Immature natural killer cell (primary cell): ENCODE measurements around the gene BMS1. TPM values are rescaled to one million over a fixed set of nuclear protein-coding genes. Genes with fewer than 3 reads are reported as not detected.
"Not testable (repeated sequence)": the region's sequence is repeated elsewhere in the genome, so short reads cannot be mapped to it uniquely, and the experiment has no call there.

ENCODE experiments used
- DNase-seq, 3 donors: peaks; one replicate each; pipeline ENCODE4 v3.0.0; 2022; ENCODE audit warnings: mixed read lengths in 1 of 3
- H3K27ac Mint-ChIP-seq, 6 donors: one replicate each; pipeline ENCODE4 v1.8.0; 2020; ENCODE audit warnings: mixed read lengths in 6 of 6, mild to moderate bottlenecking in 5 of 6, inconsistent platforms in 4 of 6, moderate library complexity in 3 of 6
- H3K27me3 Mint-ChIP-seq, 3 donors: one replicate each; pipeline ENCODE4 v1.8.0; 2020 to 2021; ENCODE audit warnings: low read depth in 3 of 3, mild to moderate bottlenecking in 3 of 3, mixed read lengths in 3 of 3, moderate library complexity in 3 of 3, inconsistent platforms in 1 of 3
- H3K36me3 Mint-ChIP-seq, 3 donors: one replicate each; pipeline ENCODE4 v1.8.0; 2020; ENCODE audit warnings: mixed read lengths in 3 of 3, inconsistent platforms in 2 of 3, mild to moderate bottlenecking in 2 of 3
- H3K4me1 Mint-ChIP-seq, 2 donors: one replicate each; pipeline ENCODE4 v1.8.0; 2020; ENCODE audit warnings: inconsistent platforms in 2 of 2, mild to moderate bottlenecking in 2 of 2, mixed read lengths in 2 of 2, moderate library complexity in 1 of 2
- H3K4me3 Mint-ChIP-seq, 5 donors: one replicate each; pipeline ENCODE4 v1.8.0; 2020; ENCODE audit warnings: mild to moderate bottlenecking in 5 of 5, mixed read lengths in 5 of 5, inconsistent platforms in 3 of 5, moderate library complexity in 3 of 5
- H3K9me3 Mint-ChIP-seq, 6 donors: one replicate each; pipeline ENCODE4 v1.8.0; 2020; ENCODE audit warnings: mild to moderate bottlenecking in 6 of 6, mixed read lengths in 6 of 6, inconsistent platforms in 4 of 6, moderate library complexity in 3 of 6
- polyA plus RNA-seq, 3 donors: library from polyadenylated mRNA; unstranded; fragments of 300-500 nt; fragmentation: Illumina TruSeq; gene quantifications; one replicate each; pipeline ENCODE4 v1.2.3, GENCODE V29; 2021

BMS1 gene
- polyA plus RNA-seq, 3 donors from 2014 or later, result 4.7 to 11.7 (median 6.3) TPM

DNA sequence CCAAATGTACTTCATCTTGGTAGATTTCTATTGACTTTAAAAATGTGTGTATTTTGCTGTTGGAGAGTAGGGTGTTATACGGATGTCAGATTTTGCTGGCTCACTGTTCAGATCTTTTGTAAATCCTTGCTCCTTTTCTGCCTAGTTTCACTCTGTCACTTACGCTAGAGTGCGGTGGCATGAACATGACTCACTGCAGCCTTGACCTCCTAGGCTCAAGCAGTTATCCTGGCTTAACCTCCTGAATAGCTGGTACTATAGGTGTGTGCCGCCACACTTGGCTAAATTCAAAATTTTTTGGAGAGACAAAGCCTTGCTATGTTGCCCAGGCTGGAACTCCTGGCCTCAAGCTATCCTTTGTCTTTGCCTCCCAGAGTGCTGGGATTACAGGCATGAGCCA lies 29.4 kb downstream of the BMS1 start:
- peaks cover 0 to 11% (median 6%) of the 10 kb centered on the region in 6 donors for H3K9me3 Mint-ChIP-seq
- DNase-seq, result no peak
- H3K36me3 Mint-ChIP-seq, result peaks cover 44 to 70% (median 50%) of the 10 kb centered on the region in 3 donors
- no peak overlapping the region for H3K4me3 Mint-ChIP-seq
- no peak overlapping the region for H3K27ac Mint-ChIP-seq
- H3K27me3 Mint-ChIP-seq, result peaks cover 0 to 2% (median 0%) of the 10 kb centered on the region in 3 donors
- peaks cover 7 to 27% of the 10 kb centered on the region in 2 donors for H3K4me1 Mint-ChIP-seq

DNA sequence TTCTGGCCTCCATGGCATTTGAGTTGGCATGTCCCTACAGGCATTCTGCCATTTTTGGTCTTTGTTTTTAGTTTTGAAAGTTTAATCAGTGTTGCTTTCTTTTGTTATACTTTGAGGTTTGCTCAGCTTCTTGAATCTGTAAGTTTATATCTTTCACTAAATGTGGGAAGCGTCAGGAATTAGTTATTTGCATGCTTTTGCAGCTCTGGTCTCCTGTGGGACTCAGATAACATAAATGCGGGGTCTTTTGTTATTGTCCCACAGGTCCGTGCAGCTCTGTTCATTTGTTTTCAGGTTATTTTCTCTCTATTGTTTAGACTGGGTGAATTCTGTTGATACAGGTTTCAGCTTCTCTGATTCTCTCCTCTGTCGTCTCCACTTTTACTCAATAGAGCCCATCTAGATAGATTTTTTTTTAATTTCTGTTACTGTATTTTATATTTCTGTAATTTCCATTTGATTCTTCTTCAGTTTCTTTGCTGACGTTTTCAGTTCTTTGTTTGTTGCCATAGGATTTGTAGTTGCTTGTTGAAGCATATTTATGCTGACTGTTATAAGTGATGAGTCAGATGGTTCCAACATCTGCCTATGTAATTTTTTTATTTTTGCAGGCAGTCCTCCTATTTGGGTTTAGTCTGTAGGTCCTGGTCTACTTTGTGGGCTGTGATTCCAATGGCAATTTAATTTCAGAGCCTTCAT lies 31.5 kb downstream of the BMS1 start:
- H3K4me3 Mint-ChIP-seq, H3K27me3 Mint-ChIP-seq, H3K27ac Mint-ChIP-seq, DNase-seq: not testable (repeated sequence)
- peaks cover 7 to 27% of the 10 kb centered on the region in 2 donors for H3K4me1 Mint-ChIP-seq
- peaks cover 52 to 77% (median 53%) of the 10 kb centered on the region in 3 donors for H3K36me3 Mint-ChIP-seq
- H3K9me3 Mint-ChIP-seq, result peaks cover 0 to 11% (median 6%) of the 10 kb centered on the region in 6 donors

DNA sequence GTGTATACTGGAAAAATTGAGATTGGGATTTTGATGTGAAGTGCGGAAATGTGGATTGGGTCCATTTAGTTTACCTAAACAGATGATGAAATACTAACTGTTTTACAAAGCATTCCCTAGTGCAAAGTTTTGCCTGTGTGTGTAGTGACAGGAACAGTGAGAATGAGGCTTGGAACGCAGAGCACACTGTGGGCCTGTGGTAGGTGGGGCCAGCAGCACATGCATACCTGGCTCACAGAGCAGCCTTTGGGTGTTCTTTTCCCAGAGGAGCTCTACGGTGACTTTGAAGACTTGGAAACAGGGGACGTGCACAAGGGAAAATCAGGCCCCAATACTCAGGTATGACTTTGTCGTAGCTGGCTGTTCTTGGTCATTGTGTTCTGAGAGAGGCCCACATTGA lies 33.7 kb downstream of the BMS1 start:
- not testable (repeated sequence) for H3K27me3 Mint-ChIP-seq, DNase-seq
- peaks cover 0 to 11% (median 6%) of the 10 kb centered on the region in 6 donors for H3K9me3 Mint-ChIP-seq
- H3K27ac Mint-ChIP-seq, result peak overlapping the region in 1 of 6 donors; percentile 46
- peak overlapping the region in 1 of 5 donors; percentile 58 for H3K4me3 Mint-ChIP-seq
- peaks cover 50 to 87% (median 56%) of the 10 kb centered on the region in 3 donors for H3K36me3 Mint-ChIP-seq
- H3K4me1 Mint-ChIP-seq, result peaks cover 7 to 21% of the 10 kb centered on the region in 2 donors

DNA sequence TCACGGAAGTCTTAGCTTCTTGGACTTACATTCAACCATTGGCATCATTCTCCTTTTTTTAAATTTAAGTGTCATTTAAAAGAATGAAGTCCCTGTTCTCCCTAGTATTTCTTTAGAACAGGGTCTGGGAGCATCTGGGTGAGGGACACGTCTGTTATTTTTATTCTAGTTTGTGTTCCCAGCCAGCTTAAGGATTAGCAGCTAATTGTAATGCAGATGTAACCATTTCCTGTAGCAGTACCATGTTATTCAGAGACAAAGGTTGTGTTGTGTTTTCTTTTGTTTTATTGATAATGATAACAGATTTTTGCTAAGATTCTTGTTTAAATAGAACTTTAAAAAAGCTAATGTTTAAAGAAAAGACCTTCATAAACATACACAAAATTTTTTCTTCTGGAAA lies 34.3 kb downstream of the BMS1 start:
- H3K27me3 Mint-ChIP-seq, result no peaks in the 10 kb centered on the region
- no peak for DNase-seq
- peaks cover 7 to 21% of the 10 kb centered on the region in 2 donors for H3K4me1 Mint-ChIP-seq
- peaks cover 50 to 84% (median 56%) of the 10 kb centered on the region in 3 donors for H3K36me3 Mint-ChIP-seq
- peaks cover 0 to 11% (median 6%) of the 10 kb centered on the region in 6 donors for H3K9me3 Mint-ChIP-seq
- H3K4me3 Mint-ChIP-seq, result no peak overlapping the region
- no peak overlapping the region for H3K27ac Mint-ChIP-seq

DNA sequence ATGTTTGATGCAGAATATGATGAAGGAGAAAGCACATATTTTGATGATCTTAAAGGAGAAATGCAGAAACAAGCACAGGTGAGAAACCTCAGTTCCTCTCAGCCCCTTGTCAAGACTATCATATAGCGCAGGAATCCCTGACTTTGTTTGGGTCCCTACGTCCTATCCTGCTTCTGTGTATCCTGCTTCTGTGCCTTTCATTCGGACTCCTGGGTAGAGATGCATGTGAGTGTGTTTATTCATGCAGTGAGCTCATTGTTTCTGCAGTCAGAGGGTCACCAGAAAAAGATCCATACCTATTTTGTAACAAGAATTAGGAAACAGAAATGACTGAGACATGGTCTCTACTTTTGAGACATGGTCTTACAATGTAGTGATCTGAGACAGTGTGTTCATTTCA lies 34.8 kb downstream of the BMS1 start:
- not testable (repeated sequence) for DNase-seq, H3K4me3 Mint-ChIP-seq, H3K27me3 Mint-ChIP-seq
- Mint-ChIP-seq H3K27ac (peak overlapping the region in 1 of 6 donors; percentile 68), H3K9me3 (peaks cover 0 to 11% (median 6%) of the 10 kb centered on the region in 6 donors), H3K4me1 (peaks cover 7 to 21% of the 10 kb centered on the region in 2 donors), H3K36me3 (peaks cover 50 to 82% (median 53%) of the 10 kb centered on the region in 3 donors)

DNA sequence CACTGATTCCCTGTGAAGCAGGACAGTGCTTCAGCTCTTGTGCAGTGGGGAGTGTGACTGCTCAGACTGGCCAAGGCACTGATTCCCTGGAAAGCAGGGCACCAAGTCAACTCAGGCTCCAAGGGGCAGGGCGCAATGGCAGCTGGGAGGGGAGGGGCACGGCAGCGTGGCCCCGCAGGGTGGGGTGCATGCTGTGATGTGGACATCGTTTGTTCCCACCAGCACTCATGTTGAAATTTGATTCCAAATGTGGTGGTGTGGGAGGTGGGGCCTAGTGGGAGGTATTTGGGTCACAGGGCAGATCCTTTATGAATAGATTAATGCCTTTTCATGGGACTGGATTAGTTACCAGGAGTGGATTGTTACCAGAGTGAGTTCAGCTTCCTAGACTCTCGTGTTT lies 44.2 kb downstream of the BMS1 start:
- peak overlapping the region in 1 of 6 donors; percentile 18 for H3K27ac Mint-ChIP-seq
- H3K9me3 Mint-ChIP-seq, H3K27me3 Mint-ChIP-seq, H3K4me3 Mint-ChIP-seq, DNase-seq: not testable (repeated sequence)
- H3K36me3 Mint-ChIP-seq, result peaks cover 42 to 63% (median 52%) of the 10 kb centered on the region in 3 donors
- H3K4me1 Mint-ChIP-seq, result peaks cover 1 to 23% of the 10 kb centered on the region in 2 donors

DNA sequence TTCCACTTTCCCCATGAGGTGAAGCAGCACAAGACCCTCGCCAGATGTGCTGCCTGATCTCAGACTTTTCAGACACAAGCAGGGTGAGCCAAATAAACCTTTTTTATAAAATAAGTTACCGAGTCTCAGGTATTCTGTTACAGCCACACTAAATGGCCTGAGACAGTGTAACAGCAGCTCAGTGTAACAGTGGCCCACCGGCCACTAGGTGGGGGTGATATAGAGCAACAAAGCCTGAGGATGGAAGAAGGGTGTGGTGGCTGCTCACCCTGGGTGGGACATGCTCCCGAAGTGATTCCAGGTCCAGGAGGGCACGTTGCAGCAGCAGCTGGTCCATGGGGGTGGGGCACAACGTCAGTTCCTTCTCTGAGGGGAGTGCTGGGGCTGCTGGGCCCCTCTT lies 44.6 kb downstream of the BMS1 start:
- H3K27ac Mint-ChIP-seq, result peak overlapping the region in 2 of 6 donors; percentile 18 to 26
- peaks cover 1 to 23% of the 10 kb centered on the region in 2 donors for H3K4me1 Mint-ChIP-seq
- no peak overlapping the region for H3K4me3 Mint-ChIP-seq
- H3K36me3 Mint-ChIP-seq, result peaks cover 45 to 67% (median 52%) of the 10 kb centered on the region in 3 donors
- no peak for DNase-seq
- no peaks in the 10 kb centered on the region for H3K27me3 Mint-ChIP-seq
- H3K9me3 Mint-ChIP-seq, result no peaks in the 10 kb centered on the region

DNA sequence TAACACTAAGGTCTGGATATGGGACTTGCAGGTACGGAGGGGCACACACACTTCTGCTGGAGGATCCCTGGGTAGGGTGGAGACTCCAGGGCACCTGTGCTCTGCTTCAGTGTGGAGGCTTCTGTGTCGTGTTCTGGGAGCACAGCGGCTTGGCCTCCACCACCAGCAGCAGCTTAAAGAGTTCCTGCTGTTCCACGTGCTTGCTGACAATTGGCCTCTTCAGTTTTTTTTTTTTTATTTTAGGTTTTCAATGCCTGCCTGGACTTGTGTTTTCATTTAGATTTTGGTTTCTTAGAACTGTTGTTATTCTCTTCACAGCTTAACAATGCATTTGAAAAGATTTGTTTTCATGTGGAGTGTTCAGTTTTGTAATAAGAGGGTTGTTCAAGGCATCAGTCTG lies 45.8 kb downstream of the BMS1 start:
- Mint-ChIP-seq H3K36me3 (peaks cover 38 to 58% (median 41%) of the 10 kb centered on the region in 3 donors), H3K4me1 (peaks cover 1 to 23% of the 10 kb centered on the region in 2 donors), H3K27ac (peak overlapping the region in 1 of 6 donors; percentile 49)
- not testable (repeated sequence) for H3K9me3 Mint-ChIP-seq, DNase-seq, H3K4me3 Mint-ChIP-seq, H3K27me3 Mint-ChIP-seq

DNA sequence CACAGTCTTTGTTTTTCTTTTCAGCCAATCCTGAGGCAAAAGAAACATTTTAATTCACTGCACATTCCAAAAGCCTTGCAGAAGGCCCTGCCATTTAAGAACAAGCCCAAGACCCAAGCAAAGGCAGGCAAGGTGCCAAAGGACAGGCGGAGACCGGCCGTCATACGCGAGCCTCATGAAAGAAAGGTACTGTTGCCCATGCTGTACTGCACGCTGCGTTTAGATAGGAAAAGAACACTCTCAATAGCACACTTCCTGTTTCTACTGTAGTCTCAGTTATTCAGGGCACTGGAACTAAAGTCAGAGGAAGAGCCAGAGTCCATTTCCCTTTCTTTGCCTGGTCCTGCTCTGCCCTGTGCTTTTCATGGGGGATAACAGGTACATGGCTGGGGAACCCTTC lies 47.6 kb downstream of the BMS1 start:
- no peak for DNase-seq
- Mint-ChIP-seq H3K27me3 (no peaks in the 10 kb centered on the region), H3K9me3 (no peaks in the 10 kb centered on the region), H3K36me3 (peaks cover 27 to 44% (median 28%) of the 10 kb centered on the region in 3 donors), H3K27ac (peak overlapping the region in 1 of 6 donors; percentile 44), H3K4me1 (peaks cover 1 to 23% of the 10 kb centered on the region in 2 donors), H3K4me3 (no peak overlapping the region)

DNA sequence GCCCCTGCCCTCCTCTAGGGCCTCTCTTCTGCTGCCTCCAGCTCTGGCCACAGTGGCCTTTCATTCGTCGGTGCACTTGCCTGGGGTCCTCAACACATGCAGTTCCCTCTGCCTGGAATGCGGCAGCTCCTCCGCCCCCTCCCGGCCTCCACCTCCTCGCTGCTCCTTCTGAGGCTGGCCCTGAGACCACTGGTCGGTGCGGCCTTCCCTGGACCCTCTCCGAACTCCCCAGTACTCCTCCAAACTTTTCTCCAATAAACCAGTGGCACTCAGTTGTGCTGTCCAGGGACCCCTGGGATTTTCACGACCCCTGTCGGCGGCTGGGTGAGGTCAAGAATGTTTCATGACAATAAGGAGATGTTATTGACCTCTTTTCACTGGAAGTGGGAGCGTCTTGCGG lies 53.5 kb downstream of the BMS1 start:
- DNase-seq, result no peak
- Mint-ChIP-seq H3K36me3 (peaks cover 6 to 13% (median 10%) of the 10 kb centered on the region in 3 donors), H3K9me3 (no peaks in the 10 kb centered on the region), H3K27ac (no peak overlapping the region), H3K4me3 (no peak overlapping the region), H3K4me1 (peaks cover 0 to 2% of the 10 kb centered on the region in 2 donors), H3K27me3 (peaks cover 3 to 9% (median 5%) of the 10 kb centered on the region in 3 donors)

DNA sequence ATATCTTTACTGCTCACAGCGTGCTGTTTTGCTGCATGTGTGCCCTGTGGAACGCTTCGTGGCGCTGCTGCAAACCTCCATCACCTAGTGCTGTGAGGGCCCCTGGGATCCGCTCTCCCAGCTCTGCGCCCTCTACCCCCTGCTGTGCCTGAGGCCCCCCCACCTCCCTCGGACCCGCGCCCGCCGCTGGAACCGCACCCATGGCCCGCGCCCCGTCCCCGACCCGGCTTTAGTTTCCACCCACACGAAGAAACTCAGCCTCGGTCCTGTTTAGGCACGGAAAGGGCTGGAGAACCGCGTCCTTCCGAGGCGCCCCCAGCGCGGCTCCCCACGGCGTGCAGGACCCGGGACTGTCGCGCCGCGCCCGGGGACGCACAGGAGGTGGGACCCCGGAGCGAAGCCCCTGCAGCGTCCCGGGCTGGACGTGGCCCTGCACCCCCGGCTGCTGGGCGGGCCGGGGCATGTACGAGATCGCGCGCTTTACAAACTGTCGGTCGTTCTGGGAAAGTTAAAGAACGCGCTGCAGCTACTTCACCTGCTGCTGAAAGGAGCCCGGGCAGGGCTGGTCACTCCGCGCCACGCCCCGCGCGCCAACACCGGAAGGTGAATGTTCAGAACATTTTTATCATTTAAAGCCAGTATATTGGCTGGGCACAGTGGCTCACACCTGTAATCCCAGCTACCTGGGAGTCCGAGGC lies 54.3 kb downstream of the BMS1 start:
- no peaks in the 10 kb centered on the region for H3K9me3 Mint-ChIP-seq
- H3K36me3 Mint-ChIP-seq, result peaks cover 0 to 5% (median 2%) of the 10 kb centered on the region in 3 donors
- no peak overlapping the region for H3K27ac Mint-ChIP-seq
- peaks cover 5 to 9% (median 6%) of the 10 kb centered on the region in 3 donors for H3K27me3 Mint-ChIP-seq
- H3K4me3 Mint-ChIP-seq, result peak overlapping the region in 1 of 5 donors; percentile 48
- peaks cover 0 to 2% of the 10 kb centered on the region in 2 donors for H3K4me1 Mint-ChIP-seq
- no peak for DNase-seq

DNA sequence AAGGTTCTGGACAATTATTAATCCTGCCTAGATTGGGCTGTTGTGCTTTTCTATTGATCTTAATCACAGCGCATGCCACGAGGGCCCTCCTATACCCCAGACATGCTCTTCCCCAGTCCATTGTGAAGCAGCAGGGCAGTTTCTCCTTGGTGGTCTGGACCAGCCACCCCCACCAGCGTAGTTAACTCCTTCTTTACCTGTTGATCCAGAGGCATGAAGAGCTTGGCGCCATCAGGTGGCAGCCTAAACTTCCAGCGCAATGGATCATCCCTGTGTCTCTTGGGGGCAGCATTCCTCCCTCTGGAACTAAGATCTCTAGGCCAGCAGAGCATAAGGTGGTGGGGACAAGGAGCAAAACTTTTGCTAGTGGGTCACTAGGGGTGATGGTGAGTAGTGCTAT lies 62.2 kb downstream of the BMS1 start:
- not testable (repeated sequence) for H3K36me3 Mint-ChIP-seq, H3K9me3 Mint-ChIP-seq, DNase-seq, H3K27ac Mint-ChIP-seq, H3K4me3 Mint-ChIP-seq, H3K4me1 Mint-ChIP-seq
- peaks cover 1 to 14% (median 7%) of the 10 kb centered on the region in 3 donors for H3K27me3 Mint-ChIP-seq

DNA sequence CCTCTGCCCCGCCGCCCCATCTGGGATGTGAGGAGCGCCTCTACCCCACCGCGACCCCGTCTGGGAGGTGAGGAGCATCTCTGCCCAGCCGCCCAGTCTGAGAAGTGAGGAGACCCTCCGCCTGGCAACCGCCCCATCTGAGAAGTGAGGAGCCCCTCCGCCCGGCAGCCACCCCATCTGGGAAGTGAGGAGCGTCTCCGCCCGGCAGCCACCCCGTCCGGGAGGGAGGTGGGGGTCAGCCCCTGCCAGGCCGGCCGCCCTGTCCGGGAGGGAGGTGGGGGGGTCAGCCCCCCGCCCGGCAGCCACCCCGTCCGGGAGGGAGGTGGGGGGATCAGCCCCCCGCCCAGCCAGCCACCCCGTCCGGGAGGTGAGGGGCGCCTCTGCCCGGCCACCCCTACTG lies 64.7 kb downstream of the BMS1 start:
- H3K27me3 Mint-ChIP-seq, result peaks cover 1 to 14% (median 2%) of the 10 kb centered on the region in 3 donors
- H3K4me1 Mint-ChIP-seq, H3K4me3 Mint-ChIP-seq, H3K9me3 Mint-ChIP-seq, H3K36me3 Mint-ChIP-seq, DNase-seq, H3K27ac Mint-ChIP-seq: not testable (repeated sequence)

DNA sequence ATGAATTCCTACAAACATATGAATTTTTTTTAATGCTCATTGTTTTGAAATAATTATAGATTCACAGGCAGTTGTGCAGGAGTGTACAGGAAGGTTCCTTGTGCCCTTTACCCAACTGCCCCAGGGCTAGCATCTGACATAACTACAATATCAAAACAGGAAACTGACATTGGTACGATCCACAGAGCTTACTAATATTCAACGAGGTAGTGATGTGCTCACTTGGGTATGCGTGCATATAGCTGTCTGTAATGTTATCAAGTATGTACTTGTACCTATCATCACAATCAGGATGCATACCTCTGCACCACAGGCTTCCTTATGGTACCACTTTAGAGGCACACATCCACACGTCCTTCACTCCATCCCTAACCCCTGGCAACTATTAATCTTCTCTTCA lies 68.3 kb downstream of the BMS1 start:
- H3K27ac Mint-ChIP-seq, result no peak overlapping the region
- H3K27me3 Mint-ChIP-seq, result peaks cover 0 to 19% (median 7%) of the 10 kb centered on the region in 3 donors
- DNase-seq, result no peak
- no peak overlapping the region for H3K4me3 Mint-ChIP-seq
- H3K9me3 Mint-ChIP-seq, result peaks cover 0 to 1% (median 0%) of the 10 kb centered on the region in 6 donors
- no peaks in the 10 kb centered on the region for H3K4me1 Mint-ChIP-seq
- no peaks in the 10 kb centered on the region for H3K36me3 Mint-ChIP-seq
